Placental epithelial cell (primary cell): ENCODE results near the gene PAX9. TPM values are rescaled to one million over a fixed set of nuclear protein-coding genes. Genes with fewer than 3 reads are reported as not detected.

ENCODE experiments used
- total RNA-seq: library from RNA; depleted of rRNA; stranded (reverse); fragments of >200 nt; gene quantifications from 2 replicates; pipeline ENCODE4 v1.2.3, GENCODE V29; 2012

PAX9 gene
- total RNA-seq = 0.39 and 2.0 TPM in 2 replicates

DNA sequence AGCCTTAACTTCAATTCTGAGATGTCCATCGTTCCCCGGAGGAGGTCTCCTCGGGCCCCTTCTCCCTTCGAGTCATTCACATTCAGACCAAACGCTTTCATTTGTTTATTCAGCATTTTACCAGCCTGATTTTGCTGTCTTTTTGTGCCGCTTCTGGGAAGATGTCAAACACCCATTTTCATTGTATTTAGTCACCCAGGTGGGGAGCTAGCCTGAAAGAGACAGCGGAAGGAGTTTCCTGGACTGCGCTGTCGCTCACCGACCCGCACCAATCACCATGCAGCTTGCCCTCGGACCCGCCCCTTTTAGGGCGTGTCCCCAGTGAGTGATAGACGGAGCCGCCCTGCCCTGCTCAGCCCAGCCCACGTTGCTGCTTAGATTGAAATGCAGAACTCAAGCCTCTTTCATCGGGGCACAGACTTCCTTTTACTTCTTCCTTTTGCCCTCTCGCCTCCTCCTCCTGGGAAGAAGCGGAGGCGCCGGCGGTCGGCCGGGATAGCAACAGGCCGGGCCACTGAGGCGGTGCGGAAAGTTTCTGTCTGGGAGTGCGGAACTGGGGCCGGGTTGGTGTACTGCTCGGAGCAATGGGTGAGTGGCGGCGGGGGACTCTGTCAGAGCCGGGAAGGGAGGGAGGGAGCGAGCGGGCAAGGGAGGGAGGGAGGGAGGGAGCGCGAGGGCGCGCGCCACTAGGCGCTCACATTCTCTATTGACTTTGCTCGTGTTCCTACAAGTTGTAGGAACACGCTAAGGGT lies at the start of gene PAX9:
Gene PAX9 (plus strand): TSS at position 355 of the 752 bp plus-strand sequence. CDS start 230 bp downstream, at position 585.

Other genes starting within 250 kb of the PAX9 start
- not detected in 2 replicates for gene NKX2-1, start 141.6 kb upstream of the PAX9 start, total RNA-seq
- gene NKX2-8, start 79.2 kb upstream of the PAX9 start, total RNA-seq = not detected in 2 replicates